K562 (cell line): ENCODE data around the gene LIMS1. TPM values are rescaled to one million over a fixed set of nuclear protein-coding genes. Genes with fewer than 3 reads are reported as not detected.

Experiments
- C11orf30 ChIP-seq: fragments of 450-650 bp; IDR thresholded peaks from 2 replicates; pipeline ENCODE4 v1.6.1; 2016; ENCODE audit warnings: low read depth, mild to moderate bottlenecking
- EGR1 ChIP-seq: fragments of 450-650 bp; conservative IDR thresholded peaks from 2 replicates; pipeline ENCODE4 v1.6.1; 2017; ENCODE audit warnings: mild to moderate bottlenecking
- EHMT2 ChIP-seq: fragments of 450-650 bp; IDR thresholded peaks from 2 replicates; pipeline ENCODE4 v1.6.1; 2018; ENCODE audit warnings: antibody characterized with exemption
- GTF2F1 ChIP-seq: IDR thresholded peaks from 2 replicates; pipeline ENCODE4 v1.6.1; 2011; ENCODE audit warnings: low read depth, low read length, improper control_type of control experiment
- HNRNPK ChIP-seq: fragments of 200-400 bp; formaldehyde crosslinking; IDR thresholded peaks from one replicate; pipeline ENCODE4 v1.6.1; 2018; ENCODE audit warnings: mild to moderate bottlenecking, low read depth, low read length; ENCODE audit not compliant: poor library complexity, severe bottlenecking
- KAT2B ChIP-seq: IDR thresholded peaks from one replicate; pipeline ENCODE4 v1.6.1; 2012; ENCODE audit warnings: low read depth, mild to moderate bottlenecking, control low read depth, inconsistent platforms, low read length, moderate library complexity
- KDM5B ChIP-seq: fragments of 200-600 bp; sonication (generic); IDR thresholded peaks from 2 replicates; pipeline ENCODE4 v1.6.1; 2012; ENCODE audit warnings: low read depth, mild to moderate bottlenecking, moderate library complexity, low read length, control low read depth, inconsistent platforms; ENCODE audit not compliant: insufficient replicate concordance
- MECOM ChIP-seq: fragments of 250-450 bp; sonication (Bioruptor Pico); IDR thresholded peaks from 2 replicates; pipeline ENCODE4 v1.8.0; 2022; ENCODE audit warnings: inconsistent platforms
- NFIC ChIP-seq: fragments of 450-650 bp; IDR thresholded peaks from 2 replicates; pipeline ENCODE4 v1.6.1; 2017; ENCODE audit warnings: mild to moderate bottlenecking, inconsistent platforms
- NR2C1 ChIP-seq, 2 experiments: fragments of 450-650 bp; IDR thresholded peaks; 2 replicates each; pipeline ENCODE4 v1.6.1; 2017; ENCODE audit warnings: mild to moderate bottlenecking in 2 of 2, antibody characterized with exemption in 1 of 2, inconsistent platforms in 1 of 2, missing compliant biosample characterization in 1 of 2, missing genetic modification characterization in 1 of 2
- NUFIP1 ChIP-seq: fragments of 450-650 bp; IDR thresholded peaks from 2 replicates; pipeline ENCODE4 v1.6.1; 2018; ENCODE audit not compliant: partially characterized antibody
- RUNX1 ChIP-seq: sonication (generic); IDR thresholded peaks from 2 replicates; pipeline ENCODE4 v1.6.1; 2016; ENCODE audit warnings: antibody characterized with exemption, low read depth
- TBL1XR1 ChIP-seq, 2 experiments: IDR thresholded peaks; 2 replicates each; pipeline ENCODE4 v1.6.1; 2012; ENCODE audit warnings: improper control_type of control experiment in 2 of 2, low read length in 2 of 2, mild to moderate bottlenecking in 1 of 2
- TCF7L2 ChIP-seq: fragments of 150-350 bp; IDR thresholded peaks from 2 replicates; pipeline ENCODE4 v1.6.1; 2016; ENCODE audit warnings: low read depth, mild to moderate bottlenecking, low read length, moderate library complexity
- TEAD2 ChIP-seq: fragments of 450-650 bp; IDR thresholded peaks from 2 replicates; pipeline ENCODE4 v1.6.1; 2016; ENCODE audit warnings: missing genetic modification characterization, control low read depth, missing compliant biosample characterization
- TFAM ChIP-seq: fragments of 250-450 bp; sonication (Bioruptor Pico); conservative IDR thresholded peaks from 2 replicates; pipeline ENCODE4 v1.5.0; 2021; ENCODE audit warnings: mild to moderate bottlenecking, moderate library complexity
- ZKSCAN1 ChIP-seq: fragments of 150-350 bp; IDR thresholded peaks from 2 replicates; pipeline ENCODE4 v1.6.1; 2016; ENCODE audit warnings: low read depth, low read length
- ZNF217 ChIP-seq: sonication (generic); formaldehyde crosslinking; IDR thresholded peaks from 2 replicates; pipeline ENCODE4 v1.8.0; 2022; ENCODE audit warnings: mild to moderate bottlenecking, missing genetic modification reagents
- polyA plus RNA-seq, 8 experiments: library from polyadenylated mRNA; depleted of rRNA in 4 of 8; stranded (reverse) in 5 of 8; unstranded in 3 of 8; fragments of >200 nt; fragmentation: Nextera tagmentation in 2 of 8; fragmentation: Illumina TruSeq in 1 of 8; extraction: Ambion mirVana in 2 of 8; extraction: Trizol in 1 of 8; gene quantifications; 2 replicates each; pipeline versions ENCODE4 v1.2.1 to v1.2.3, GENCODE V29; 2011 to 2014; ENCODE audit warnings: inconsistent platforms in 1 of 8, missing spikeins in 1 of 8
- total RNA-seq, 7 experiments: library from RNA; depleted of rRNA in 6 of 7; stranded (reverse); fragments of >200 nt in 6 of 7; fragmentation: Illumina TruSeq in 2 of 7; extraction: Trizol in 2 of 7; gene quantifications; 2 replicates each; pipeline versions ENCODE4 v1.2.1 to v1.2.3, GENCODE V29; 2011 to 2021; ENCODE audit warnings: low replicate concordance in 1 of 7
- TF ChIP-seq, protein P1 (sequence below): fragments of 450-650 bp; IDR thresholded peaks from 2 replicates; pipeline ENCODE4 v1.6.1; 2016; ENCODE audit warnings: missing biosample characterization, missing genetic modification characterization
- TF ChIP-seq, protein P2 (sequence below): fragments of 250-450 bp; sonication (Bioruptor Pico); IDR thresholded peaks from 2 replicates; pipeline ENCODE4 v1.8.0; 2021; ENCODE audit warnings: moderate library complexity, mild to moderate bottlenecking, inconsistent platforms
- TF ChIP-seq, protein P3 (sequence below): IDR thresholded peaks from 2 replicates; pipeline ENCODE4 v1.6.1; 2011; ENCODE audit warnings: borderline replicate concordance, low read depth, mild to moderate bottlenecking, moderate library complexity, low read length; ENCODE audit not compliant: insufficient read depth, poor library complexity, severe bottlenecking
- TF ChIP-seq, protein P4 (sequence below), 2 experiments: fragments of 450-650 bp; conservative IDR thresholded peaks; 2 replicates each; pipeline ENCODE4 v1.6.1; 2017; ENCODE audit warnings: mild to moderate bottlenecking in 2 of 2, moderate library complexity in 2 of 2

The LIMS1 gene
- total and polyA plus RNA-seq, 9 of the 15 experiments (the other 6 are each of a cell fraction or from before 2014, with no cell fraction given) = 52.8 to 134 (median 81.0) TPM

DNA sequence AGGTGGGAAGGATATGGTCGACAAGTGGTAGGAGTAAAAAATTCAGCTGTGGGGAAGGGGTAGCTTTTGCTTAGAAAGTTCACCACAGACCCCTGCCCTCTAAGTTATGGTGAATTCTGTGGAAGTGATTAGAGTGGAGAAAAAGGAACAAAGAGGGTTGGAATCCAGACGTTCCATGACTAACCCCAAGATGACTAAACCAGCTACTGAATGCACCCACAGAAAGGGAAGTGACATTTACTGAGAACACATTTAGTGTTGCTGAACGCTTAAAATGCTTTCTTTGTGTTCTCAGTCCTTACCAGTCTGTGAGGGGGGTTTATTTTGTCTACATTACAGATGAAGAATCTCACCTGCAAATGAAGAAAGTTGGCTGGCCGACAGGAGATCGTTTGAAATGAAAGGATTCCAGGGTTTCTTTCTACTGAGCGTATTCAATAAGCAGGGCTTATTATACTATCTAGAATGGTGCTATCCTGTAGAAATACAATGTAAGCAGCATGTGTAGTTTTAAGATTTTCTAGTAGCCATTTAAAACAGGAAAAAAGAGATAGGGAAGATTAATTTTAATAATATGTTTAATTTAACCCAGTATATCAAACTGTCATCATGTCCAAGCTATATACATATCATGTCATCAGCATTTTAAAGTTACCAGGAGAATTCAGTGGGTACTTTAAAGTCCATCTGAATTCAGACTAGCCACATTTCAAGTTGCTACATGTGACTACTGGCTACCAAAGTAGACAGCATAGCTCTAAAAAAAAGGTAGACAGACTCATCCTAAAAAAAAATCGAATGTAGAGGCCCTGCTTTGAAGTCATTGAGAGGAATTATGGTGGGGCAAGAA lies 60.1 kb downstream of the LIMS1 start (continued):
- TF ChIP-seq KDM5B (no peak), RUNX1 (no peak), EGR1 (no peak), HNRNPK (no peak), TCF7L2 (no peak), TFAM (CRISPR knock-in tag) (no peak), EHMT2 (no peak), GTF2F1 (no peak), NUFIP1 (no peak), NFIC (no peak), ZKSCAN1 (no peak), KAT2B (no peak), C11orf30 (no peak), TBL1XR1 (IDR thresholded peaks at IDR 0.05; ENCODE audit: low read length in 2 of 2) (no peak), NR2C1 (IDR thresholded peaks at IDR 0.05) (no peak), NR2C1 (tag; IDR thresholded peaks at IDR 0.05) (no peak), TEAD2 (tag) (0 out of 2 replicates have a peak, but pooled peaks have one; percentile 30), MECOM (0 out of 2 replicates have a peak, but pooled peaks have one; percentile 4), ZNF217 (no peak)
- TF ChIP-seq, protein P1, sequence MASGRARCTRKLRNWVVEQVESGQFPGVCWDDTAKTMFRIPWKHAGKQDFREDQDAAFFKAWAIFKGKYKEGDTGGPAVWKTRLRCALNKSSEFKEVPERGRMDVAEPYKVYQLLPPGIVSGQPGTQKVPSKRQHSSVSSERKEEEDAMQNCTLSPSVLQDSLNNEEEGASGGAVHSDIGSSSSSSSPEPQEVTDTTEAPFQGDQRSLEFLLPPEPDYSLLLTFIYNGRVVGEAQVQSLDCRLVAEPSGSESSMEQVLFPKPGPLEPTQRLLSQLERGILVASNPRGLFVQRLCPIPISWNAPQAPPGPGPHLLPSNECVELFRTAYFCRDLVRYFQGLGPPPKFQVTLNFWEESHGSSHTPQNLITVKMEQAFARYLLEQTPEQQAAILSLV (tag) = no peak
- TF ChIP-seq, protein P2, sequence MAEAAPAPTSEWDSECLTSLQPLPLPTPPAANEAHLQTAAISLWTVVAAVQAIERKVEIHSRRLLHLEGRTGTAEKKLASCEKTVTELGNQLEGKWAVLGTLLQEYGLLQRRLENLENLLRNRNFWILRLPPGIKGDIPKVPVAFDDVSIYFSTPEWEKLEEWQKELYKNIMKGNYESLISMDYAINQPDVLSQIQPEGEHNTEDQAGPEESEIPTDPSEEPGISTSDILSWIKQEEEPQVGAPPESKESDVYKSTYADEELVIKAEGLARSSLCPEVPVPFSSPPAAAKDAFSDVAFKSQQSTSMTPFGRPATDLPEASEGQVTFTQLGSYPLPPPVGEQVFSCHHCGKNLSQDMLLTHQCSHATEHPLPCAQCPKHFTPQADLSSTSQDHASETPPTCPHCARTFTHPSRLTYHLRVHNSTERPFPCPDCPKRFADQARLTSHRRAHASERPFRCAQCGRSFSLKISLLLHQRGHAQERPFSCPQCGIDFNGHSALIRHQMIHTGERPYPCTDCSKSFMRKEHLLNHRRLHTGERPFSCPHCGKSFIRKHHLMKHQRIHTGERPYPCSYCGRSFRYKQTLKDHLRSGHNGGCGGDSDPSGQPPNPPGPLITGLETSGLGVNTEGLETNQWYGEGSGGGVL (CRISPR knock-in tag) = no peak
- TF ChIP-seq, protein P3, sequence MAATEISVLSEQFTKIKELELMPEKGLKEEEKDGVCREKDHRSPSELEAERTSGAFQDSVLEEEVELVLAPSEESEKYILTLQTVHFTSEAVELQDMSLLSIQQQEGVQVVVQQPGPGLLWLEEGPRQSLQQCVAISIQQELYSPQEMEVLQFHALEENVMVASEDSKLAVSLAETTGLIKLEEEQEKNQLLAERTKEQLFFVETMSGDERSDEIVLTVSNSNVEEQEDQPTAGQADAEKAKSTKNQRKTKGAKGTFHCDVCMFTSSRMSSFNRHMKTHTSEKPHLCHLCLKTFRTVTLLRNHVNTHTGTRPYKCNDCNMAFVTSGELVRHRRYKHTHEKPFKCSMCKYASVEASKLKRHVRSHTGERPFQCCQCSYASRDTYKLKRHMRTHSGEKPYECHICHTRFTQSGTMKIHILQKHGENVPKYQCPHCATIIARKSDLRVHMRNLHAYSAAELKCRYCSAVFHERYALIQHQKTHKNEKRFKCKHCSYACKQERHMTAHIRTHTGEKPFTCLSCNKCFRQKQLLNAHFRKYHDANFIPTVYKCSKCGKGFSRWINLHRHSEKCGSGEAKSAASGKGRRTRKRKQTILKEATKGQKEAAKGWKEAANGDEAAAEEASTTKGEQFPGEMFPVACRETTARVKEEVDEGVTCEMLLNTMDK = no peak
- TF ChIP-seq, protein P4, sequence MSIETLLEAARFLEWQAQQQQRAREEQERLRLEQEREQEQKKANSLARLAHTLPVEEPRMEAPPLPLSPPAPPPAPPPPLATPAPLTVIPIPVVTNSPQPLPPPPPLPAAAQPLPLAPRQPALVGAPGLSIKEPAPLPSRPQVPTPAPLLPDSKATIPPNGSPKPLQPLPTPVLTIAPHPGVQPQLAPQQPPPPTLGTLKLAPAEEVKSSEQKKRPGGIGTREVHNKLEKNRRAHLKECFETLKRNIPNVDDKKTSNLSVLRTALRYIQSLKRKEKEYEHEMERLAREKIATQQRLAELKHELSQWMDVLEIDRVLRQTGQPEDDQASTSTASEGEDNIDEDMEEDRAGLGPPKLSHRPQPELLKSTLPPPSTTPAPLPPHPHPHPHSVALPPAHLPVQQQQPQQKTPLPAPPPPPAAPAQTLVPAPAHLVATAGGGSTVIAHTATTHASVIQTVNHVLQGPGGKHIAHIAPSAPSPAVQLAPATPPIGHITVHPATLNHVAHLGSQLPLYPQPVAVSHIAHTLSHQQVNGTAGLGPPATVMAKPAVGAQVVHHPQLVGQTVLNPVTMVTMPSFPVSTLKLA (conservative IDR thresholded peaks at IDR 0.05) = no peak
